ENCODE data around the gene FBXL16.

The FBXL16 gene

DNA sequence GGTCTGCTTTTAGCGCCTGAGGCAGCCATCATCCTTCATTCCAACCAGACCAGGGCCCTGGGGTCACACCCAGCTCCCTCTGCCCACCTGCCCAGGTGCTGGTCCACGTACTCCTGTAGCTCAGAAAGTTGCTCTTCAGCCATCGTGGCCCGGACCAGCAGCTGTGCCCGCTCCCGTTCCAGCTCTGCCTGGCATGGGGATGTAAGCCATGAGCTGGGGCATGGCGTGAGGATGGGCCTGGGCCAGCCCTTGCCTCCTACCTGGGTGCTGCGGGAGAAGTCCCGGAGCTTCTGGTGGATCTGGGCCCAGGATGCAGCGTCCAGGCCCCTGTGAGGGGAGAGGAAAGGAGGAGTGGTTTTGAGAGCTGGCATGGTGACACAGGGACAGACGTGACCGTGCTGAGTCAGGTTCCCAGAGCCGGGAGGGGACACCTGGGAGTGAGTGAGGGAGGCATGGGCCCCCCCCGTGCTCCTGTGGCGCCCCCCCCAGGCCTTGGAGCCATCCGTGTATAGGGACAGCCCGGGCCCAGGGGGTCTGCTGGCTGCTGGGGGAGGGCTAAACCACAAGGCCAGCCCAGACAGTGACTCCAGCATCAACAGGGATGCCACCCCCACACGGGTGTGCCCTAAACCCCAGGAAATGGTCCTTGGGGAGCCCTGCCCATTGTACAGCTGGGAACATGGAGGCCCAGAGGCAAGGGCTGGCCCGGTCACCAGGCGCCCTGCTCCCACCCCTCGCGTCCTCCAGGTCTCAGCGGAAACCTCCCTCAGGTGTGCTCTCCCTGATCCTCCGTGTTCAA is 17.4 kb upstream of the FBXL16 start:
- DNase-seq (ENCODE audit: low read depth) = no peak

DNA sequence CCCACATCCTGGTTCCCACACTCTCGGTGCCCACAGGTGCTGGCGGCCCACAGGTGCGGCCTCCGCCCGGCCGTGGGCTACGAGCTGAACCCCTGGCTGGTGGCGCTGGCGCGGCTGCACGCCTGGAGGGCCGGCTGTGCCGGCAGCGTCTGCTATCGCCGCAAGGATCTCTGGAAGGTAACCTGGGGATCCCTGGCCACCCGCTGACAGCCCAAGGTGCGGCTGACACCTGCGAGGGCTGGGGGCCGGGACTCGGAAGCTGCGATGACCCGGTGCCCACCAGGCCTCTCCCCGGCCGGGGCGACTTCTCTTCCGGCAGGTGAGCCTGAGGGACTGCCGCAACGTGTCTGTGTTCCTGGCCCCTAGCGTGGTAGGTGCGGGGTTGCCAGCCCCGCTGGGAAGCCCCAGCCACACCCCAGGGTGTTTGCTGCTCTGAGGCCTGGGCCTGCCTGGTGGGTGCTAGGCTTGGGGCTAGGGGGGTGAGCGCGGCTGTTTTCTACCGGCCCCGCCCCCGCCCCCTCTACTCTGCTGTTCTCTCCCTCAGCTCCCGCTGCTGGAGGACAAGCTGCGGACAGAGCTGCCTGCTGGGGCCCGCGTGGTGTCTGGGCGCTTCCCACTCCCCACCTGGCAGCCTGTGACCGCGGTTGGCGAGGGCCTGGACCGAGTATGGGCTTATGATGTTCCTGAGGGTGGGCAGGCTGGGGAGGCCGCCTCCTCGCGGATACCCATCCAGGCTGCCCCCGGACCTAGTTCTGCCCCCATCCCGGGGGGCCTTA is 16.4 kb upstream of the FBXL16 start:
- no peak for DNase-seq (ENCODE audit: low read depth)

DNA sequence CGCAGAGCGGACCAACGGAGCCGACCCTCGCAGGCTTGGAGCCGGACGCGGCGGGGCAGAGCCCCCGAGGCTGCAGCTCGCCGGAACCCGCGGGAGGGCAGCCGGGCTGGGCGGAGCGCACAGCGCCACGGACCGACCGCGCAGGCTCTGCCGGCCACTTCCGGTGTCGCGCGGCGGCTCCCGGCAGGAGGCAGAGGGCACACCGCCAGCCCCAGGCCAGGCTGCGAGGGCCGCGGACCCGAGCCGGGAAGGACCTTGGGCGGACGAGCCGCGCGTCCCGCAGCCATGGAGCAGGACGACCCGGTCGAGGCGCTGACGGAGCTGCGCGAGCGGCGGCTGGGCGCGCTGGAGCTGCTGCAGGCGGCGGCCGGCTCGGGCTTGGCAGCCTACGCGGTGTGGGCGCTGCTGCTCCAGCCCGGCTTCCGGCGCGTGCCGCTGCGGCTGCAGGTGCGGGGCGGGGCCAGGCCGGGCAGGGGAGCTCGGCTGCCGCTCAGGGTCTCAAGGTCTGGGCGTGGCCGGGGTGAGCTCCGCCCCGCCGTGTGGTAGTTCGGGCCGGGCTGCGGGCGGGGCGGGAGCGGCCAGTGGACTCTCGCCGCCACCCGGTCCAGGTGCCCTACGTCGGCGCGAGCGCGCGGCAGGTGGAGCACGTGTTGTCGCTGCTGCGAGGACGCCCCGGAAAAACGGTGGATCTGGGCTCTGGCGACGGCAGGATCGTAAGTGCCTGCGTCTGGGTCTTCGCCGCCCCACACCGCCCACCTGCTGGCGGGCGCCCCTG is 15.6 kb upstream of the FBXL16 start, which contains the start of gene ANTKMT:
TSS of gene ANTKMT (plus strand) at position 157 of the 775 bp plus-strand sequence. CDS start at position 286, 129 bp downstream.
- DNase-seq (ENCODE audit: low read depth) = no peak

DNA sequence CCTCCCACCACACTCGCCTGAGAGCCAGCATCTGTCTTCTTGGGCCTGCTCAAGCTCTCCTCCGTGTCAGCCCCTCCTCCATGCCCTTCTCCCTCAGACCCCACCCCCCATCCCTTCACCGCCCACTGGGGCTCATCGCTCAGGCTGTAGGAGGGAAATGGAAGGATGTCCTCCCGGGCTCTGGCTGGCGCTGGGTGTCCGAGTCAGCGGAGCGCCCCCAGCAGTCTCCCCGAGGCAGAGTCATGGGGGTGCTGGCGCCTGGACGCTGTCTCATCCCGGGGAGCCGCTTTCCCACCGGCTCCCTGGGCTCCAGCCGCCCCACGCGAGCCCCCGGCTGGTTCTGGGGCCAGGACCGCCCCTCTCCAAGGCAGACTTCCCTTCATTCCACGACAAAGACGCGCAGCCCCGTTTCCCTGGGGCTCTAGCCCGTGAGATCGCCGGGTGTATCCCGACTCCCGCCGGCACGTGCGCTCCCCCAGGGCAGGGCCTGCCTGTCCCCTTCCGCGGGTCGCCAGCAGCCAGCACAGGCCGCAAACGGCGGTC is 14.9 kb upstream of the FBXL16 start:
- DNase-seq (ENCODE audit: low read depth) = no peak

DNA sequence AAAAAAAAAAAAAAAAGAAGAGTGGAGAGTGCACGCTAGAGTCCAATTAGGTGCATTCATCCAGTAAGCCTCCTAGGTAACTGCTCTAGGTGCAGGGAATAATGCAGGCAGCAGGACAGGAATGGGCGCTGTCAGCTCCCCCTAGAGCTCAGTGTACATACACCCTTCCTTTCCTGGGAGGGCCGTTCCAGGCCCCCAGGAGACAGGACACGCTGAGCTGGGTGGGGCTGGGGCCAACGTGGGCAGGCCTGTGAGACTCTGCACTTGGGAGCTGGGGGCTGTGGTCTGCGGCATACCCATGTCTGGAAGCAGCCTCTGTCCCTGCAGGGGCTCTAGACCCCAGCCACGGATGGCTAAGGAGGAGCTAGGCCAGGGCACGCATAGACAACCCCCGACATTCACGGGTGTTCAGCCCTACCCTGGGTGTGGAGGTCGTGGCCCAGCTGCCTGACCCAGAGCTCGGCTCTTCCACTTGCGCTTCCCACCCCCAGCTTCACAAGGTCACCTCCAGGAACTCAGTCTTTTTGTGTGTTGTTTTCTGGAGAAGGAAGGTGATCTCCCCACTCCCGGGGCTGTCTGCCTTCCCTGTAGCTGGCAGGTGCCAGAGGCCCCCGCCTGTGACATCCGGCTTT is 14.3 kb upstream of the FBXL16 start:
- DNase-seq (ENCODE audit: low read depth) = no peak

DNA sequence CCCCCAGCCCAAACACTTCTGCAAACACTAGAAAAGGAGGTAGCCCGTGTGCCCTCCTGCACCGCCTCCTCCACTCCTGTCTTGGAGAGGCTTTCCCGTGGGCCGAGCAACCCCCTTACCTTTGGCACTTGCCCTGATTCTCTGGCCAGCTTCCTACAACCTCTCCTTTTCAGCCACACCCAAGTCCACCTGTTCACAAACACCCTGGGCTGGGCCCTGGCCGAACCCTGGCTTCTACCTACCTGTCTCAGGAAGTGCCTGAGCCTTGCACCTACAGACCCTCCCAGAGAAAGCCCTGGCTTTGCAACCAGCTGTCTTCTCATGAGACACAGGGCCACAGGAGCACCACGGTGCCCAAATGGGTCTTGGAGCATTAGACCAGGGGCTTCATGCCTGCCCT is 13.3 kb upstream of the FBXL16 start:
- no peak for DNase-seq (ENCODE audit: low read depth)

DNA sequence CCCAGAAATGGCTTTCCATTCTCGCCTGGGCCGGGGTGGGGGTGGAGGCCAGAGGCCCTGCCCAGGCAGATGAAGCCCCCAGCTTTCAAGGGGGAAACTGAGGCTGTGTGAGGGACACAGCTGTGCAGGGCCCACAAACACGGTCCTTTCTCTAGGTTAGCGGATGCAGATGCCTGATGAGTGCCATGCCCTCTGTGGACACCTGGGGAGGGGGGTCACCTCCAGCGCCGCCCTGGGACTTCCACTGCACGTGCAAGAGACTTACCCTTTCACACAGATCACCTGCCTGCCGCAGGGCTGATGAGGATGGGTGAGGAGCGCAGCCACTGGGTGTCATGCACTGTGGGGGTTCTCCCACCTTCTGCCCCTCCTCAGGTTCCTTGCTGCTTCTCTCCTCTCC is 12.8 kb upstream of the FBXL16 start:
- no peak for DNase-seq (ENCODE audit: low read depth)

DNA sequence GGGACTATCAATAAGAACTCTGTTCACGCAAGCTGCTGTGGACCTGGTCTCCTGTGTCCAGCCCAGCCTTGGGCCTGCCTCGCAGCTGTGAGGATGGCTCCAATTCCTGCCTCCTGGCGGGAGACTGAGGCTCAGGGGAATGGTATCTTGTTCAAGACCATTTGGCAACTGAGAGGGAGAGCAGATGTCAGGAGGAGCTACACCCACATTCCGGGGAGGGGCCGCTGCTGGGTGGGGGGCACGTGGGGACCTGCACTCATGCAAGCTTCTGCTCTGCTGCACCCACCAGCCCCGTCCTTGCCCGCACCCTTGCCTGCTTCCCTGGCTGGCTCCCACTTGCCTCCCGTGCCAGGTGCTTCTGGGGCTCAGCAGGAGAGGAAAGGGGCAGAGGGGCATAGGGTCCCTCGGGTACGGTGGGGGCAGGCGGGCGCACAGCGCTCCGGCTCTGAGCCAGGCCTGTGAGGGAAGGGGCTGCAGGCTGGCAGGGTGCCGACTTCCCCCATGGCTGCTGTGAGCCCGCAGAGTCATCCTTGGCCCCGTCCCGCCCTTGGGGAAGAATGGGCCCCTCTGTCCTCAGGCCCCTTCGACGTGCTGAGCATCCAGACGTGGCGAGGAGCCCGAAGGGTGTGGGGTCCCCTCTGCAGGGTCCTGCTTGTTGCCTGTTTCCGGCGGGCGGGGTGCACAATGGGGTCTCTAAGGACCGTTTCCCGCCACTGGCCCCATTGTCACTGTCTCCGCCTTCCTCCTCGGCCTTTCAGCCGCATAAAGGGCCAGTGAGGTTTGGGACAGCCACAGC is 12.0 kb upstream of the FBXL16 start:
- no peak for DNase-seq (ENCODE audit: low read depth)

DNA sequence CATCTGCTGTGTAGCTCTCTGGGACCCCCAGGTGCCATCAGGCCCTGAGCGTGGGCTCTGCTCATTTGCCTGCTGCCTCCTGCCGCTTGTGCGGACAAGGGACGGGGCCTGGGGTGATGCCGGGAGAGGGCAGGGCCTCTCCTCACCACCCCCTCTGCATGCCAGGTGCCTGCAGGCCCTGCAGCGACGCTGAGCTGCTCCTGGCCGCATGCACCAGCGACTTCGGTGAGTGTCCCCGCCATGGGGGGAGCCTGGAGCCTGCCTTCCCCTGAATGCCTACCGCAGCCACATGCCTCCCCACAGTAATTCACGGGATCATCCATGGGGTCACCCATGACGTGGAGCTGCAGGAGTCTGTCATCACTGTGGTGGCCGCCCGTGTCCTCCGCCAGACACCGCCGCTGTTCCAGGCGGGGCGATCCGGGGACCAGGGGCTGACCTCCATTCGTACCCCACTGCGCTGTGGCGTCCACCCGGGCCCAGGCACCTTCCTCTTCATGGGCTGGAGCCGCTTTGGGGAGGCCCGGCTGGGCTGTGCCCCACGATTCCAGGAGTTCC is 11.2 kb upstream of the FBXL16 start:
- DNase-seq (ENCODE audit: low read depth) = no peak

DNA sequence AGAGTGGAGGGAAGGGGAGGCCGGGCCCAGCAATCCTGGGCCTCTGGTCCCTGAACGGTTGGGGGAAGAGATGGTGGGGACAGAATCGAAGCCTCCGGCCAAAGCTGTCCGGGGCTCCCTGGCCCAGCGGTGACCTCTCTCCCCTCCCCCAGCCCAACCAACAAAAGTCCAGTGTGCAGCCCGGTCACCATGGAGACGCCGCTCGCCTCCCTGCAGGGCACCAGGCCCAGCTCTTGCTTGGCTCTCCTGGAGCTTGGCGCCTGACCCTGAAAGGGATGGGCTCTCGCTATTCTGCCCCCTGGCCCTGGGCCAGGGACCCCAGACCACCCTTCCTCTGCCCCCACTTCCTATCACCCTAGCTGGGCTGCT is 10.6 kb upstream of the FBXL16 start:
- no peak for DNase-seq (ENCODE audit: low read depth)

DNA sequence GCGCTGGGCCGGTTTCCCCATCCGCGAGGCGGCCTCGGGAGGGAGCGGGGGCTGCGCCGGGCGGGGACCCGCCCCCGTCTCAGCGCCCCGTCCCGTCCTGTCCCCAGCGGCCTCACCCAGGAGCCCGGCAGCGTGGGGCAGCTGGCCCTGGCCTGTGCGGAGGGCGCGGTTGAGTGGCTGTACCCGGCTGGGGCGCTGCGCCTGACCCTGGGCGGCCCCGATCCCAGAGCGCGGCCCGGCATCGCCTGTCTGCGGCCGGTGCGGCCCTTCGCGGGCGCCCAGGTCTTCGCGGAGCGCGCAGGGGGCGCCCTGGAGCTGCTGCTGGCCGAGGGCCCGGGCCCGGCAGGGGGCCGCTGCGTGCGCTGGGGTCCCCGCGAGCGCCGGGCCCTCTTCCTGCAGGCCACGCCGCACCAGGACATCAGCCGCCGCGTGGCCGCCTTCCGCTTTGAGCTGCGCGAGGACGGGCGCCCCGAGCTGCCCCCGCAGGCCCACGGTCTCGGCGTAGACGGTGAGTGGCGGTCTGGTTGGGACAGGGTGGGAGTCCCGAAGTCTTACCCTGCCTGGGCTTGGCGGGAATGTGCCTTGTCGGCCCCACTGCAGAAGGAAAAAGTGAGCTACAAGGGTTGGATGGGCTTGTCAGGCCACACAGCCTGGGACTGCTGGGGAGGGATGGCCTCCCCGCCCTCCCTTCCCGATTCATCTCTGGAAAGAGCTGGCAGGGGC is 10.0 kb upstream of the FBXL16 start:
- DNase-seq (ENCODE audit: low read depth) = no peak

DNA sequence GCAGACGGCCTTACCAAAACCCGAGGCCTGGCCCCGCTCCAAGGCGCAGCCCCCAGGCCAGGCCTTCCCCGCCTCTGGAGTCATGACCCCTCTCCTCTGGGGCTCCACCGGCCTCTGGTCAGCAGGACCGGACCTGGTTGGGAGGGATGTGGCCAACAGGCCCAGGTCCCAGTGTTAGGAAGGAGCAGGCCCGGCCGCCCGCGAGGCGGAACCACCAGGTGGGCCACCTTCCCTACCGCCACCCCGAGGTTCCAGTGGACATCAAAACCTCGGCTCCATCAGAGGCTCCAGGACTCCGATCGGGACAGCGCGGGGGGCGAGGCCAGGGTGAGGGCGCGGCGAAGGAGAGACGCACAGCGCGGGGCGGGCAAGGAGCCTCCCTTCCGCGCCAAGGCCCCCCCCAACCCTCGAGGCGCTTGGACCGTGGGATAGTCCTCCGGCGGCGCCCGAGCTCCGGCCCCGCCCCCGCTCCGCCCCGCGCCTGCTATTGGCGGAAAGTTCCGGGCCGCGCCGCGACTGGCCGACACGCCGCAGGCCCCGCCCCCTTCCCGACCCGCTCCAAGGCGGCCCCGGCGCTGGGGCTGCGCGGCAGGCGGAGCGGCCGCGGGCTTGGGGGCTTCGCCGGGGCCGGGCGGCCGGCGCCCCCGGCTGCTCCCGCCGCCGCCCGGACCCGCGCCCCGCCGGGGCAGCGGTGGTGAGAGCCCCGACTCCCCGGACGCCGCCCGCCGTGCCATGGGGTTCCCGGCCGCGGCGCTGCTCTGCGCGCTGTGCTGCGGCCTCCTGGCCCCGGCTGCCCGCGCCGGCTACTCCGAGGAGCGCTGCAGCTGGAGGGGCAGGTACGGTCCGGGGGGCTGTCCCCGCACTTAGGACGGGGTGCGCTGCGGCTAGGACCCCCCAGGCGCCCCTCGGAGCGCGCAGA is 9.2 kb upstream of the FBXL16 start, which contains the start of gene METRN:
TSS of gene METRN (plus strand) at position 561 of the 919 bp plus-strand sequence. CDS start at position 733, 172 bp downstream.
- no peak for DNase-seq (ENCODE audit: low read depth)

DNA sequence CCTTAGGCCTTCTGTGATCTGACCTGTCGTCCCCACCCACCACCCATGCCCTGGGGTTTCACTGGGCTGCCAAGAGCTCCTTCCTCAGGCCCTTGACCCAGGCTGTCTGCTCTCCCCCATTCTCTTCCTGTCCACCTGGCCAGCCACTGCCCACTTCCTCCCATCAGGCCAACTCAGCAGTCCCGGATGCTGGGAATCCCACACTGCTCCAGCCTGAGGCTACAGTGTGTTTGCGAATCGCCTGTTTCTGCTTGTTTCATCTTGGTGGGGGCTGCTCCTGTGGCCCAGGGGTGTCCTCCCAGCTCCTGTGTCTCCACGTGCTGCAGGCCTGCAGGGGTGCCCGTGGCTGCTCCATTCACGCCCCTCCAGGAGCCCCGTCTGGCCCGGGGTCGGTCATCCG is 8.5 kb upstream of the FBXL16 start:
- DNase-seq (ENCODE audit: low read depth) = no peak

DNA sequence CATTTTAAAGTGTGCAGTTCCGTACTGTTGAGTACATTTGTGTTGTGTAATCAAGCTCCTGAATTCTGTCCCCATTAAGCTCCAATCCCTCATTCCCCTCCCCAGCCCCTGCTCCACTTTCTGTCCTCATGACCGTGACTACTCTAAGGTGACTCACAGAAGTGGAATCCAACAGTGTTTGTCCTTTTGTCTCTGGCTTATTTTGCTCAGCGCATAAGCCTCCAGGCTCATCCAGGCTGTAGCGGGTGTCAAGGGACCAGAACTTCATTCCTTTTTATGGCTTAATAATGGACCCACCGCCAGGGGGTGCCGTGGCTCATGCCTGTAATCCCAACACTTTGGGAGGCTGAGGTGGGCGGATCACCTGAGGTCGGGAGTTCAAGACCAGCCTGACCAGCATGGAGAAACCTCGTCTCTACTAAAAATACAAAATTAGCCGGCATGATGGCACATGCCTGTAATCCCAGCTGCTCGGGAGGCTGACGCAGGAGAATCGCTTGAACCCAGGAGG is 7.2 kb upstream of the FBXL16 start:
- DNase-seq (ENCODE audit: low read depth) = peak; percentile 95

DNA sequence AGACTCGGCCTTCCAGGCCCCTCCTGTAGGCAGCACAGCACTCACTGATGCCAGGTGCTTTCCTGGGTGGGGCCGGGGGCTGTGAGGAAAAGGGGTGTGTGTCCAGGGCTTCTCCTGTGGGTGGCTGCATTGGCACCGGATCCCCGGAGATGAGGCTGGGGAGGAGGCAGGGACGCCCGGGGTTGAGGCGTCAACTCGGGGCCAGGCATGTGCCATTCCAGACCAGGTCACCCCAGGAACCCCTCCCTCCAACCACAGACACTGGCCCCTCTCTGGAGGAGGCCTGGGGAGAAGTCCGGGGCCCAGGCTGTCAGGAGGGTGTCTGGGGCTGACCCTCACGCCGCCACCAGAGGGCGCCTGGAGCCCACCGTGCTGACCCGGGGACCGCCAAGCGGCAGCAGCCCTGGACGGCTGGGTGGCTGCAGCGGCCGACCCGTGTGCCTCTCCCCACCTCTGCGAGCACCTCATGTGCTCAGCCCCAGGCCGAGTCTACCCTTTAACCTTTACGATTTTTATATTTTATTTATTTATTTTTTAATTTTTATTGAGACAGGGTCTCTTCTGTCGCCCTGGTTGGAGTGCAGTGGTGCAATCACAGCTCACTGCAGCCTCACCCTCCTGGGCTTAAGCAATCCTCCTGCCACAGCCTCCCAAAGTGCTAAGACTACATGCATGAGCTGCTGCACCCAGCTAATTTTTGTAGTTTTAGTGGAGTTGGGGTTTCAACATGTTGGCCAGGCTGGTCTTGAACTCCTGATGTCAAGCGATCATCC is 6.1 kb upstream of the FBXL16 start:
- DNase-seq (ENCODE audit: low read depth) = no peak

DNA sequence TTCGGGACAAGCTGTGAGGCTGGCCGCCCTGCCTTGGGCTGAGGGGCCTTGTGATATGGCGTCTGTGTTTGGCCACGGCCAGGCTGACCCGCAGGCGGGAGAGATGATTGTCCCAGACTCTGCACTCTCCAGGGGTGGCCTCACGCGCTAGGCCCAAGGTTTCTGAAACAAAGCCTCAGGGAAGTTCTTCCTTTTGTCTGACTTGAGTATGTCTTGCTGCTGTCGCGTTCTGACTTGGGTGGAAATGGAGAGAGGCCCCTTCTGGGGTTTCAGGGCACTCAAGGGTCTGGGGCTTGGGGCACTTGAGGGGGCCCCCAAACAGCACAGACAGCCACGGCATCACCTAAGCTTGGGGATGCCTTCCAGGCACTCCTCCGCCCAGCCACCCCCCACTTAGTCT is 5.5 kb upstream of the FBXL16 start:
- DNase-seq (ENCODE audit: low read depth) = no peak

DNA sequence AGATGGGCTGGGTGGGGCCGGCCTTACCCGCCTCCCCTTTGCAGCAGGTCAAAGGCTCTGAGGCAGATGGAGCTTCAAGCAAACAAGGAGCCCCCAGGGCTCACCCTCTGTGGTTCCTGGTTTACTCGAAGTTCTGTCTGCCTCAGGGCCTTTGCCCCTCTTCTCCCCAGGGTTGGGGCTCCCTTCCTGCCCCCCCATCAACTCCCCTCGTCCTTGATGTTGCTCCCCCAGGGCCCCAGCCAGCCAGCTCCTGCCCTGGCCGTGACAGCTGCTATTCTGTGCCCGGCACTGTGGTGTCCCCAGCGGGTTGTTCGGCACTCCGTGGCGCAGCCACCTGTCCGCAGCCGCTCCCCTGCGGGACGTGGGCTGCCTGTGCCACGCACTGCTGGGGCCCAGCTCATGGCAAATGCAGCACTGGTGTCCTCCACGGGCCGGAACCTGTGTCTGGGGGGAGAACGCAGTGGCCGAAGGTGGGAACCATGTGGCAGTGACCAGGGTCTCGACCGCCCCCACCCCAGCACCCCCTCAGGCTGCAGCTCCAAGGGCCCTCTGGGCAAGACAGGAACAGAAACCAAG is 5.0 kb upstream of the FBXL16 start:
- DNase-seq (ENCODE audit: low read depth) = no peak
